GM18517 (cell line): ENCODE results near the gene FTCDNL1.

Source experiments
- ATAC-seq: cut with Tn5 transposase; IDR thresholded peaks from one replicate; pipeline ENCODE4 v1.9.1; 2021; ENCODE audit warnings: mild to moderate bottlenecking, moderate library complexity; ENCODE audit not compliant: unreplicated experiment

Gene FTCDNL1

DNA sequence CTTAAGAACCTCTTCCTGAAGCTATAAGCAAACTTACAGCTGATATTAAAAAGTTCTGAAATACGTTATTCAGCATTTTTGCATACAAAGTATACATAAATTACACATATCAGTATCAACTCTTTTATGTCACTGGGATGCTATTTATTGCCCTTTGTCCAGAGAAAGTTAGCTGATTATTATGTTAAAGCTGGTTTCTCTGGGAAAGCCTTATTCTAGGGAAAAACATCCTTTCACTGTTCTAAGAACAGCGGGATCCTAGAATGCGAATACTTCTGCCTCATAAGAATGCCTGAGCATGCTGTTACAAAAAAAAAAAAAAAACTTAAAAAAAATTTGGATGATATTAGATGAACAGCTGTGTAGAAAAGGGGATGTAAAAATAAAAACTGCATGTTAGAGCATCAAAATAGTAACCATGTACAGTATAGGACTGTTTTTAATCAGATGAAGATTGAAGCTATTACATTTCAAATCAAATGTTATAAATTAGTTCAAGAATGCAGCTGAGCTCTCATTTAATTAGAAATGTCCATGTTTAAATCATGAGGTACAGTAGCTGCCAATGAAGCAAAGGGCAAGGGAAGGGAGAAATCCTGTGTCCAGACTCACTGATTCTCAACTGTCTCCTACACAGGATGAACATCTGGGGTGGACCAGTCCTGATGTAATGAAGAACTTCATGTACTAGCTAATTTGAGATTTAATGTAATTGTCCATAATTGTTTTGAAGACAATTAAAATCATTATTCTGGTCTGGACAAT lies 8.2 kb downstream of the FTCDNL1 start:
- ATAC-seq = no peak

DNA sequence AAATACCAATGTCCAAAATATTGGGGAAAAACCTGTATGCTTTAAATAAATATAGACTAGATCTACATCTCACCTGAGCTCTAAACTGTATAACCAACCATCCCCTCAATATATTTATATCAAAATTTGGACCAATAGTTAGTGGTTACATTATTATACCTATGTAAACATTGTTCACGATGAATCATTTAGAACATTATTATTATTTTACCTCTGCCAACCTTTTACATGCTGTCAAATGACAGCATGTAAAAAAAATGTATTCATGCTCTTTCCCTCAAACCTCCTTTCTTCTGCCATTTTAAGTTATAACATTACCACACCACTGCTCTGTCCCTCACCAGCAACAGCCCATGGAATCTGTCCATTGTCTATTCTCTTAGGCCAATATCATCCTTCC lies 9.6 kb downstream of the FTCDNL1 start:
- no peak for ATAC-seq

DNA sequence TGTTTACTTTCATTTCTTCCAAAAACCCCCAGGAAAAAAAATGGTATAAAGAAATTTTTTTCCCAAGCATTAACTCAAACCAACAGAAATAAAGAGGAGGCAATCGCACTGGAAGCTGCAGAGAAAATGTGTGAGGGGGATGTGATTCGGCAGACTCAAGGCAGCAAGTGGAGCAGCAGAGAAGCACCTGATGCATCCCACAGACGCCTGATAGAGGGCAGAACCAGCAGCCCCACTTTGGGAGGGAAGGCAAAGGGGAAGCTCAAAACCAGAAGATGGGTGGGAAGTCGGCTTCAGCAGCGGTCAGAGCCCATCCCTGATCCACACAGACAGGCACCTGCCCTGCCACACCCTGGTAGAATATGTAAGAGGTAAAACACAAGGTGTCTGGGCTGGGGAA lies 12.6 kb downstream of the FTCDNL1 start:
- ATAC-seq = no peak

DNA sequence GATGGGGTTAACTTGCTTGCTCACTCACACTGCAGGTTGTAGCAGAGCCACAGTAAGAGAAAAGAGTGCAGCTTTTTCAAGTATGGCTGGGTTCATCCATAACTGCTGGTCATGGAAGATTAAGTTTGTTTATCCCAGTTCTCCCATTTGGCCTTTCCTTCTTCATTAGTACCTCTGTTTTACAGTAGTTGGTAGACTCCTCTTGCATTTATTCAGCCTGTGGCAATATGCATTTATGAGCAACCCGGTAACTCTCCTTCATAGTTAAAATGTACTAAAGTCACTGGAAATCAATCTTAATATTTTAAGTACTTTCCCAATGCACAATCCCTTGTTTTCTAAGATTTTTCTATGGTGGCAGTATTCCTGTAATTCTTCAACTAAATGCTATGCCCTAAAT lies 14.0 kb downstream of the FTCDNL1 start:
- no peak for ATAC-seq

GRCh38 chr2:199833525-199833924 lies 17.5 kb downstream of the FTCDNL1 start:
- ATAC-seq = no peak

- no peak for ATAC-seq
These were observed 20.5 kb downstream of the FTCDNL1 start for GRCh38 chr2:199830531-199830930.

GRCh38 chr2:199829628-199830027 lies 21.4 kb downstream of the FTCDNL1 start:
- no peak for ATAC-seq

DNA sequence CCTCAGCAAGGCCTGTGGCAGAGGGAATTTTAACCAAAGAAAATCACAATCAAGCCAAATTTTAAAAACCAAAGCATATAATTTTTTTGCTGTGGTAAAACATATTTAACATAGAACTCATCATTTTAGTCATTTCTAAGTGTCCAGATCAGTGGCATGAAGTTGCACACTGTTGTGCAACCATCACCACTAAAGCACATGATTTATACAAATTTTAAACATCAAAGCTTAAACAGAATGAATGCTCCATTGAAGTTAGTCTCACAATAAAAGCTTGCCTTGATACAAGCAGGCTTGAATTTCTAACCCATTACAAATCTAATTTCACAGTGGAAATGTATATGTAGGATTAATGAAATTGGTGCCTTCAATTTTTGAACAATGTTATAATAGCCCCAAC lies 31.2 kb downstream of the FTCDNL1 start:
- ATAC-seq = no peak

DNA sequence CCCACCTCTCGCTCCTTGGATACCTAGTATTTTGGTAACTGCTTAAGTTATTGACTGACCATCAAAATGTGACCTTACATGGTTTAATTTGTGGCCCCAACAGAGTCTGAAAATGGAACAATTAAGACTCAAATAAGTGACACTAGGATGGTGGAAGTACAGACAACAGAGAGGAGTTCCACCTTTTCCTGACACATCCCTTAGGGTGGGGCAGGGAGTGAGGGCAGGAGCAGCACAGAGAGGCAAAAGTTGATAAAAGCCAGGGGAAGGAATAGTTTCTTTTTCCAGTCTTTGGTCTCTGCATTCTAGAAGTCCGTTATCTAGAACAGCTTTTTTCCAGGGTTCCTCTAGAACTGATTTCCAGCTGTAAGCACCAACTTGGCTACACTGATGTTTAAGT lies 32.2 kb downstream of the FTCDNL1 start:
- no peak for ATAC-seq

DNA sequence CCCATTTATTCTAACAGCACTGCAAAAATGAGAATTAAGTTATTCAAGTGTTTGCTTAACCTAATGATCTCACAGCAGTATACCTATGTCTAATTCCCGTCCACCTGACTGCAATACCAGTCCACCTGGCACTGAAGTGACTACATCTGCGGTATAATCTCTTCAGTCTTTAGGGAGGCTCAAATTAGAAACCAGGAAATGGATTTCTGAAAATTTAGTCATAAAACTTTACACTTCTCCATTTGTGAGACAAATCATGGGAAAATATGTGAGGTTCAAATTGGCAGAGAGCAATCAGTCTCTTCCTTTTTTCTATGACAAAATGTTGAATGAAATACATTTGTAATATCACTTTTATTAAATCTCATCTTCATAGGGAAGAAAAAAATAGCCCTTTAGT lies 33.0 kb downstream of the FTCDNL1 start:
- no peak for ATAC-seq

DNA sequence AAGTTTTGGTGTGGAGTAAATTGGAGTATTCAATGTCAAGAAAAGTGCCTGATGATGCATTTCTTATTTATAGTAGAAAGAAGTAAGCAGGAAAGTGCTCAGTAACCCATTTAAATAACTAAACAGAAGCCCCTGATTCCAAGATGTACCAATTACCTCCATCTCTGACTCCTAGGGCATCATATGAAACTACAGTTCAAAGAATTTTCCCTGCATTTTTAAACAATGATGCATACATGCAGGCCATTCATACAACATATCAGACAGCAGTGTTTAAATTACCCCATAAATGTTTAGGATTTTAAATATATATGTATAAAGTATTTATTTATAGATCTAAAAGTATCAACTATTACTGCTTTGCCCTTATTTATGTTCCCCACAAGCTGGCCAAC lies 36.2 kb downstream of the FTCDNL1 start:
- no peak for ATAC-seq

GRCh38 chr2:199814101-199814816 lies 36.7 kb downstream of the FTCDNL1 start:
- ATAC-seq = no peak

DNA sequence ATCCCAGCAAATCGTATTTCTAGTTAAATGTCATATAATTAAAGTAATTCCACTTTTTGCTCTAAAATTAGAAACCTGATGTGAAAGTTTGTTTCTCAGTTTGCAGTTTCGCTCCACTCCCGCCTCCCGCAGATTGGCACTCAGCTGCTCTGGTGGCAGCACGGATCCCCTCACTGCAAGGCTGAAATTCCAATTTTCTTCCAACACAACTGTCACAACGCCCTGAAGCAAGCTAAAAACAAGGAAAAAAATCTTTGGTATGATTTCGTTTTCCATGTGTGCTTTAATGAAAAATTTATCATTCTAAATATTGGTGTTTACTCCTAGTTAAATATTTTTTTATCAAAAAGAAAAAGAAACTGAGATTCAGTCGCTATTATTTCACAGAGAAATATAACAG lies 38.5 kb downstream of the FTCDNL1 start:
- no peak for ATAC-seq

DNA sequence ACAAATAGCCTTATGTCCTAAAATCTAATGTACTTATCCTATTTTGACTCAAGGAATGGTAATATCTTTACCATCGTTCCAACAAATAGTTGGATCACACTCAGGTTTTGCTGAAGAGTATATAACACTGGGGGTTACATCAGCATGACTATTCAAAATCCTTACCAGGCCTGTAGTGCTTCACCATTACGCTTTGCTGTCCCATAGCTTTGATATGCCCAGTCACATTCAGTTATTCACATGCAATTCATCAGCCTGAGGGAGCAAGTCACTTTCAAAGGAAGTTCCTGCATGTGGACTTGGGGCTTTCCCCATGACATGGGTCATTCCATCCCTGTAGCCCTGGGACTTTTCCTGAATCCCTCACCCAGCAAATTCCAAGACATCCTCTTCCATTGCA lies 39.6 kb downstream of the FTCDNL1 start:
- no peak for ATAC-seq

GRCh38 chr2:199810422-199811171 lies 40.4 kb downstream of the FTCDNL1 start:
- no peak for ATAC-seq

GRCh38 chr2:199807966-199808365 lies 43.0 kb downstream of the FTCDNL1 start:
- no peak for ATAC-seq

- ATAC-seq = no peak
These were observed 44.8 kb downstream of the FTCDNL1 start for GRCh38 chr2:199806179-199806578.

- ATAC-seq = no peak
These were observed 46.2 kb downstream of the FTCDNL1 start for GRCh38 chr2:199804831-199805230.

GRCh38 chr2:199798831-199799580 lies 52.0 kb downstream of the FTCDNL1 start:
- no peak for ATAC-seq

GRCh38 chr2:199797431-199798403 lies 53.3 kb downstream of the FTCDNL1 start:
- no peak for ATAC-seq
